Left renal pelvis (tissue), 4 donors: ENCODE measurements around the gene DNAJA4. TPM values are rescaled to one million over a fixed set of nuclear protein-coding genes. Genes with fewer than 3 reads are reported as not detected.
"Not testable (repeated sequence)": the region's sequence is repeated elsewhere in the genome, so short reads cannot be mapped to it uniquely, and the experiment has no call there.

Experiments used
- DNase-seq, 4 donors: peaks; one replicate each; pipeline ENCODE4 v3.0.0-alpha.2; 2013; ENCODE audit warnings: low read depth in 4 of 4, low spot score in 3 of 4
- polyA plus RNA-seq, 4 donors: library from polyadenylated mRNA; unstranded; fragments of 120-200 nt; gene quantifications; one replicate each; pipeline ENCODE4 v1.2.1, GENCODE V29; 2013; ENCODE audit not compliant: insufficient read length in 4 of 4

DNAJA4 gene
- polyA plus RNA-seq, 4 donors = 21.2 to 28.4 (median 25.4) TPM

DNA sequence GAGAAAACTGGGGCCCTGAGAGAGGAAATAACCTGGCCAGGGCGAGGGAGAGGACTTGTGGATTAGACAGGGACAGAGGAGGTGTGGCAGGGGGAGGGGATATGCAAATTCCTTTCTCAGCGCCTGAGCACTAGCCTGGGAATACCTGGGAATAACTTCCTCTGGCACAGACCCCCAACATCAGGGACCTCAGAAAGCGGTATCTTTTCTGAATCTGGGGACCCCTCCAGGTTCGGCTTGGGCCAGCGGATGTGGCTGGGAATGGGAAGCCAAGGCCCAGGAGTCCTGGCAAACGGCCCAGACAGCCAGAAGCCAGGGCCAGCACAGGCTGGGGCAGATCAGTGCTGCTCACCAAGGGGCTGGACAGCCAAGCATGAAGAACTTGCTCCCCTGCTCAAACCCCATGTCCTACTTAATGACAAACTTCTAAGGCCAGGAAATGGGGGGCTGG is 20.8 kb upstream of the DNAJA4 start:
- no peak for DNase-seq

DNA sequence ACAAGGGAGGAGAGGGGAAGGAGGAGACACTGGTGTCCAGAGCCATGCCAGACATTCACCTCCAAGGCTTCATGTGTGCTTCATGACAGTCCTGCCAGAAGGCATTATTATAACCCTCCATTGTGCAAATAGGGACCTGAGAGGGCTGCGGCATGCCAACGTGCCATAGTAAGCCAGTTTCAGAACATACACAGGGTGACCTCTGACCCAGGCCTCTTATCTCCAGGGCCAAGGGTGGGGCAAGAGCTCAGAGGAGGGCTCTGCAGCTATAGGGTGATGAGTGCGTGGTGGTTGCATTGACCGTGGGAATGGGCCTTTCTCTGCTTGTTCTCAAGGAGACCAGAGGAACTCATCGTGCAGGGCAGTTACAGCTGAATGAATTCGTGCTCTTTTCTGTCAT is 20.3 kb upstream of the DNAJA4 start:
- no peak for DNase-seq

DNA sequence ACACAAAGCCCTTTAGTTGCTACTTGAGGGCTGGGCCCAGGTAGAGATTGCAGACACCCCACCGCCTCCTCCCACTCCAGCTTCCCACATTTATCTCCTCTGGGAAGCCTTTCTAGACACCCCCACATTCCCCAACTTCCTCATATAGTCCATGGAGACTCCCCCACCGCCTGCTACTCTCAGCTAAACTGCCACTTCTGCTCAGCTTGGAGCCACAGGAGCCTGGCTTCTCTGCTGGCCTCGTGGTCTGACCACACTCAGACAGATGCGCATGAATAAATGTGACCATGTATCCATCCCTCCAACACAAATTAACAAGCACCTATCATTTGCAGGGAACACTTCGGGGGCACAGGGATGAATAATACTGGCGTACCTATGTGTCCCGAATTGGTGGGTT is 19.5 kb upstream of the DNAJA4 start:
- DNase-seq = no peak

DNA sequence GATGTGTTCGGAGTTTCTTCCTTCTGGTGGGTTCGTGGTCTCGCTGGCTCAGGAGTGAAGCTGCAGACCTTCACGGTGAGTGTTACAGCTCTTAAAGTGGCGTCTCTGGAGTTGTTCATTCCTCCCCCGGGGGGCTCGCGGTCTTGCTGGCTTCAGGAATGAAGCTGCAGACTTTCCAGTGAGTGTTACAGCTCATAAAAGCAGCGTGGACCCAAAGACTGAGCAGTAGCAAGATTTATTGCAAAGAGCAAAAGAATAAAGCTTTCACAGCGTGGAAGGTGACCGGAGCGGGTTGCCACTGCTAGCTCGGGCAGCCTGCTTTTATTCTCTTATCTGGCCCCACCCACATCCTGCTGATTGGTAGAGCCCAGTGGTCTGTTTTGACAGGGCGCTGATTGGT is 19.0 kb upstream of the DNAJA4 start:
- not testable (repeated sequence) for DNase-seq

DNA sequence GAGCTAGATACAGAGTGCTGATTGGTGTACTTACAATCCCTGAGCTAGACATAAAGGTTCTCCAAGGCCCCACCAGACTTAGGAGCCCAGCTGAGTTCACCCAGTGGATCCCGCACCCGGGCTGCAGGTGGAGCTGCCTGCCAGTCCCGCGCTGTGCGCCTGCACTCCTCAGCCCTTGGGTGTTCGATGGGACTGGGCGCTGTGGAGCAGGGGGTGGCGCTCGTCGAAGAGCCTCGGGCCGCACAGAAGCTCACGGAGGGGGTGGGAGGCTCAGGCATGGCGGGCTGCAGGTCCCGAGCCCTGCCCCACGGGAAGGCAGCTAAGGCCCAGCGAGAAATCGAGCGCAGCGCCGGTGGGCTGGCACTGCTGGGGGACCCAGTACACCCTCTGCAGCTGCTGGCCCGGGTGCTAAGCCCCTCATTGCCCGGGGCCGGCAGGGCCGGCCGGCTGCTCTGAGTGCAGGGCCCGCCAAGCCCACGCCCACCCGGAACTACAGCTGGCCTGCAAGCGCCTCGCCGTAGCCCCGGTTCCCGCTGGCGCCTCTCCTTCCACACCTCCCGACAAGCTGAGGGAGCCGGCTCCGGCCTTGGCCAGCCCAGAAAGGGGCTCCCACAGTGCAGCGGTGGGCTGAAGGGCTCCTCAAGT is 18.3 kb upstream of the DNAJA4 start:
- DNase-seq = not testable (repeated sequence)

DNA sequence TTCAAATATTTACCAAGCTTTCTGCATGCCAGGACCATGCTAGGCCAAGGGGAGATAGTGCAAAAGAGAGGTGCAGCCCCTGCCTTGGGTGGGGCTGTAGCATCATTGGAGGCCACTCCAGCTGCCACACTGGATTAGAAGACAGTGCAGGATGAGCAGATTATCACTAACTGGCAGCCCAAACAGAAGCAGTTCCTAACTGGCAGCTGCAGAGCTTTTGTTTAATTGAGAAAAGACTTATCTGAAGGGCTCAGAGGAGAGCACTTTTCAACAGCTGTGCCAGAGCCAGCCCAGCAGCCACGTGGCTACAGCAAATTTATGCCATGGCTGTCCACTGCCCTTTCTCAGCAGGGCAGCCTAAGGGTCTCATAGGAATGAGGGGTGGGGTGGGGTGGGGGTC is 16.5 kb upstream of the DNAJA4 start:
- DNase-seq = no peak

DNA sequence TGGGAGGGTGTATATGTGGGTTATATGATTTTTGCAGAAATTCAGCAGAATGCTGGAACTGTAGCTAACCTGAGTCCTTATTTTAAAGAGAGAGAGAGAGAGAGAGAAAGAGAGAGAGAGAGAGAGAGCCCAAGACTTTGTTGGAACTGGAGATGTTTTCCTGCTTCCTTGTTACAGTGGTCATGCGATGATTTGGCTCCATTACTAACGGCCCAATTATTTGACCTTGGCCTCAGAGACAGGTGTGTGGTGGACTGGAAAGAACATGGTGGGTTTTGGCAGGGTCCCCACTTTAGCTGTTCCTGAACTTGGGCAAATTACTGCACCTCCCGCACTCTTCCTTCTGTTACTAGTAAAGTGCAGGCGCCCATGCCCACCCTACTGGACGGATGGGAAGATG is 15.2 kb upstream of the DNAJA4 start:
- DNase-seq = no peak

DNA sequence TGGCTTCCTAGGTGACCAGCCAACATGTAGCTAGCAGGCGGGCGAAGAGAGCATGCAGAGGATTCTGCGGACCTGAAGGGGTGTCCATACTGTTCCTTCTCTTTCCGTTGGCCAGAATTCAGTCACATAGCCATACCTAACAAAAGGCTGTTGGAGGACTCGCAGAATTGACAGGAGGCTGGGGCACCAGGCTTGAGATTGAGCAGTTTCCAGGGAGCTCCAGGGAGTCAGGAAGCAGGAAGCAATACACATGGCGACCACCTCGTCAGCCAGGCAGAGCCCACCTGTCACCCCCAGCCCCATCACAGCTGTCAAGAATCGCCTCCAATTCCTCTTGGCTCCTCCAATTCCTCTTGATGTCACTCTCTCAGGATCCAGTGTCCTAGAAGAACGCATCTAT is 13.2 kb upstream of the DNAJA4 start:
- DNase-seq = no peak

DNA sequence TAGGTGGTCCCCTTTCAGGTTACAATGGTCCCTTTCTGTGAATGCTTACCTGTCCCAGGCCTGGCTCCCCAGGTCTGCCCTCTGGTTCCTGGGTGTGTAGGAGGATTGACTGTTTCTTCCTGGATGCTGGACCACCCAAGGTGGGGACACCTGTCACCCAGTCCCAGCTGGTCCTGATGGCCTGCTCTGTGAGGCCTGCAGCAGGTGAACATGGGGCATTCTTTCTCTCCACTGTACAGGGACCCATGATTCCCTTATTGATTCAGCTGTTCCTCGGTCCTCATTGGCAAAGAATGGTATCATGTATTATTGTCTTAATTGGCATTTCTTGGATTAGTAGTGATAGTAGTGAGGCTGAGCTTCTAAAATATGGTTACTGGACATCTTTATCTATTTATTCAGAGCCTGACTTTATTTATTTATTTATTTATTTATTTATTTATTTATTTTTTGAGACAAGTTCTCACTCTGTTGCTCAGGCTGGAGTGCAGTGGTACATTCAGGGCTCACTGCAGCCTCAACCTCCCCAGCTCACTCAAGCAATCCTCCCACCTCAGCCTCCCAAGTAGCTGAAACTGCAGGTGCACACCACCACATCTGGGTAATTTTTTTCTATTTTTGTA is 8.8 kb upstream of the DNAJA4 start:
- DNase-seq = no peak

DNA sequence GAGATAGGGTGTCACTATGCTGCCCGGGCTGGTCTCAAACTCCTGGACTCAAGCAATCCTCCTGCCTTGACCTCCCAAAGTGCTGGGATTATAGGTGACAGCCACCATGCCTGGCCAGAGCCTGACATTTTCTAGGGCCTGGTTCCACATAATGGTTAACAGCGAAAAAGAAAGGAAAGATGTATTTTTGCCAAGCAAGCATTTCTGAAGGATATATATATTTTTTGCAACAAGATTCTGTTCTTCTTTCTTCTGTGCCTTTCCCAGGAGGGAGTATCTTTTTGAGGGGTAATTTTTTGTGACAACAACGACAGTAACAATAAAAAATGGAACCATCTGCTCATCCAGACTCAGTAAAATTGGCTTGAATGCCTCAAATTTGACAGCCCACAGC is 8.3 kb upstream of the DNAJA4 start:
- DNase-seq = no peak

DNA sequence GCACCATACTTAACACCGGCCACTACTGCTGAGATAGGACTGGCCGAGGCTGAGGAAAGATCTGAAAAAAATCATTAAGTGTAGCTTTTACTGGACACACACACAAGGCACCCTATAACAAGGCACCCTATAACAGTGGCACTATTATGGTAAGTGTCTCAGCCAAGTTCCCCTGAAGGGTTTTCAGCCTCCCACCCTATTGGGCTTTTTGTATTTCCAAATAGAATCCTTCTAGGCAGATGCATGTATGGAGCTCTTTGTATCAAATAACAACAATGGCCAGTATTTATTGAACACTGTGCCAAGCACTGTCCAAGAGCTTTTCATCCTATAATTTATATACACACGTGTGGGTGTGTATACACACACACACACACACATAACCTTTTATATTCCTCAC is 6.7 kb upstream of the DNAJA4 start:
- DNase-seq = no peak

DNA sequence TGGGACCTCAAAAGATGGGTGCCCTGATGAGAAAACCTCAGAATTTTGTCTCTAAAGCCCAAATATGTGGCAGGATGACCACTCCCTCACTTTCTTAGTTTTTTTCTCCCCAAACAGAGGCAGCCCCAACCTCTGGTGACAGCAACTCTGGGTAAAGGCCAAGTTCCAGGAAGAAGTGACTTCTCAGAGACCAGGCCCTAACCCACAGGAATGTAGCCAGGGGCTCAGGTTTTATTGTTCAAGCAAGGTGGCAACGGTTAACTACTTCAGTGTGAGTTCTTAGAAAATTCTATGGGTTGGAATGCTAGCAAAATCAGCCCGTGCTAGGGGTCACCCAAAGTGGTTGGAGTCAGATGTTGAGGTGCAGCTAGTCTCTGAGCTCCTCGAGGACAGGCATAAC is 5.1 kb upstream of the DNAJA4 start:
- no peak for DNase-seq

DNA sequence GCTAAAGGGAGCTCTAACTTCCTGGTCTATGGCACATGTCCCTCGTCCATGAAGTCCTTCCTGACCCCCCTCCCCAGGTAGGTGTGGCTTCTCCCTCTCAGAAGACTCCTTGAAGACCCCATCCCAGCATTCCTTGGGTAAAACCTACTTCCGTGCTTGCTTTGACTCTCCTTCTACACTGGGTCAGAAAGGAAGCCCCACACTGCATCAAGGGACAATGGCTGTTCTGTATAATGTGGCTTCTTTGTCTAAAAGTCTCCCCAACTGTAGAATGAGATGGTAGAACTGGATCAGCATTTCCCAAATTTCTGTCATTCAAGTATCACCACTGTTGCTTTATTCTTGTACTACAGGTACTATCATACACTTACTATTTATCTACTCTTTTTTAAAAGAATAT is 3.9 kb upstream of the DNAJA4 start:
- no peak for DNase-seq

DNA sequence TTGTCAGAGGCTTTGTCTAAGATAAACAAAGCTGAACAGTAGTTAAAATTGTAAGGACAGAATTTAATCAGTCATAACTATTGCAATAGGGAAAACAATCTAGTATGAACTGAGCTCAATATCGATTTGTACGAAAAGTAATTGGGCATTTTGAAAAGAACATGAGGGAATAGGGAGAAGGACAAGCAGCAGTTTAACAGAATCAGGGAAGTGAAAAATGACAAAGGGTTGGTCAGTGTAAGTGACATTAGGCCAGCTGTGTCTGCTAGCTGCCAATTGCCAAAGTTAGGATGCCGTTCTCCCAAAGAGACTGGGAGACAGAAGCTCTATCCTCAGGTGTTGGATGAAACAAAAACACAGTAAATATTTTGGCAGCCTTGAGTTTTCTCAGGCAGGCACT is 3.3 kb upstream of the DNAJA4 start:
- no peak for DNase-seq

DNA sequence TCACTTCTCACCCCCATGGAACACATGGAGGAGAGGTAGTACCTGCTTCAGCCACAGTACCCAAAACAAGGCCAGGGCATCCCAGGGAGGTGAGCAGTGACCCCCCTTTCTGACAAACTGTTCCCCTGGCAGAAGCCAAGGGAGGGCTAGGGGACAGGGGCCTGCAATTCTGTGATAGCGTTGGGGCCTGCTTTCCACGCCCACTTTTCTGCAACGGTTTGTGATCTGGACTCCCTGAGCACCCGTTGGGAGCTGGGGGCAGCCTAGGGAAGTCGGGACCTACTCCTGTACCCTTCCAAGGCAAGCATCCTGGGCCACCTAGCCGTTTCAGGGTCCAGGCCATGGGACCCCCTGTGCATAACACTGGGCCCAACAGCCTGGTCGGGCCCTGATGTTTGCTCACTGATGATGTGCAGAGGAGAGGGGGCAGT is 996 bp upstream of the DNAJA4 start:
- no peak for DNase-seq

DNA sequence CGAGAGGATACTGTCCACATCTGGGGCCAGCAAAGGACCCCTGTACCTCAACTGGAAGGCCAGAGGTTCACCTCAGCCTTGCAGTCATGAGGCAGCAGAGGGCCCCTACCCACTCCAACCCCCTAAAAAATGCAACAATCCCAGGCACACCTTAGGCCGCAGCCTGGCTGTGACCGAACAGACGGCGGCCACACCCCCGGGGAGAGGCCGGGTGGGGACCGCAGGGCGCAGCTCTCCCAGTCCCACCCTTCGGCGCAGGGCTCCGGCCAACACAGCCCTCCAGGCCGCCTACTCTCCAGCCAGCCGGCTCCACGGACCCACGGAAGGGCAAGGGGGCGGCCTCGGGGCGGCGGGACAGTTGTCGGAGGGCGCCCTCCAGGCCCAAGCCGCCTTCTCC is 457 bp upstream of the DNAJA4 start:
- no peak for DNase-seq

DNA sequence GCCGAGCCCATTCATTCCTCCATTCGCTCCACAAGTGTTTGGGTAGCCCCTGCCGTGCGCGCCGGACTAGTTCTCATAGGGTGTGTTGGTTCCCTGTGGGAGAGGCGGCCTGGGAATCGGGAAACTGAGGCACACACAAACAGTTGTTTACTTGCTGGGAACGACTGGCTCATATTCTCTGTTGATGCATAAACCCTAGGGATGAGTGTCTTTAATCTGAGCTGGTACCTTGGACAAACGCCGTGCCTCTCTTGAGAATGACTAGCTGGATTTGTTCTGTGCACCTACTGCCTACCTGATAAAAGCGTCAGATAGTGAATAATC is 737 bp downstream of the DNAJA4 start:
- no peak for DNase-seq

DNA sequence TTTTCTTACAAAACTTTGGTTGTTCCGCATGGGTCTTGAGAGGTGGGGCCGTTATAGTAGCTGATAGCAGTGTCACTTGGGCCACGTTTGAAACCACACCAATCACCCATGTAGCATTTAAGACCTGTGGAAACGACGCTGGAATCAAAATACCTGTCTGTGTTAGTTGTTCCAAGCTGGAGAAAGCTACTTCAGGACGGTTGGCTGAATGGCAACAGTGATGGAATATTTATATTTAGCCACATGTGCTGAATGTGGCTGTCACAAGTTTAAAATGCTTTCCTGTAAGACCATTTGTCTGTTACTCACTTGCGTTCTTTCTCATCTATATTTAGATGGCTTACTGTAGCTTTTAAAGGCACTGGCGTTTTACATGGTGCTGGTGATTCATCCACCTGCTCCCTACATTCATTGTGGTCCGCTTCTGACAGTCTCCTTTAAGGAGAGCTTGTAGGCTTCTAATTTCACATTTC is 1.4 kb downstream of the DNAJA4 start:
- no peak for DNase-seq

DNA sequence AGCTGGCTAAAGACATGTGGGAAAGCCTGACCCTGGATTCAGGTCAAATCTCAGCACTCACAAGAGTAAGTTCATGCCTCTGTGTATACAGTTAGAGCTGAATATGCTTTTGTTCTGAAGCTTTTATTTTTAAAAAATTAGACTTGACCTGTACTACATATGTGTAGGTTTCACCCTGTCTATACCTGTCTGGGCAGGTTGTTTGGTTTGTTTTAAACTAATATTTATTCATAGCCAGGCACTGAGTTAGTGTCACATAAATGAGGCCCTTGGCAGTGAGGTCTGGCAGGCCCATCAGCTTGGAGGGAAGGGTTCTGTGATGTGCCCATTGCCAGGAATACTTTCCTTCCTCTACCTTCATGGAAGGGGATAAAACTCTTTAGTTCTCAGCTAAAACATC is 1.9 kb downstream of the DNAJA4 start:
- DNase-seq = no peak

DNA sequence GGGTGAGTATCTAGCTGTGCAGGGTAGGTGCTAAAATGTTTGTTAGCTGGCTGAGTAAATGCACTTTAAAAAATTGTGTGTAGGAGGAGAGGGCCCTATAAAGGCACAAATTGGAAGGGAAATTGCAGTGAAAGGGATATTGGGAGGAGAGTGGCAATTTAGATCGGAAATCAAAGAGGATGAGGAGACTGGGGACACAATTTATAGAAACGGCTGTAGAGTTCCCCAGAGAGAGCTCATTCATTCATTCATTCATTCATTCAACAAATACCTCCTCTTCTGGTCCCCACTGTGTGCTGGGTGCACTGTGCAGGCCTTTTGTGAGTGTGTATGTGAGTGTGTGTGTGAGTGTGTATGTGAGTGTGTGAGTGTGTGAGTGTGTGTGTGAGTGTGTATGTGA is 2.4 kb downstream of the DNAJA4 start:
- DNase-seq = no peak

DNA sequence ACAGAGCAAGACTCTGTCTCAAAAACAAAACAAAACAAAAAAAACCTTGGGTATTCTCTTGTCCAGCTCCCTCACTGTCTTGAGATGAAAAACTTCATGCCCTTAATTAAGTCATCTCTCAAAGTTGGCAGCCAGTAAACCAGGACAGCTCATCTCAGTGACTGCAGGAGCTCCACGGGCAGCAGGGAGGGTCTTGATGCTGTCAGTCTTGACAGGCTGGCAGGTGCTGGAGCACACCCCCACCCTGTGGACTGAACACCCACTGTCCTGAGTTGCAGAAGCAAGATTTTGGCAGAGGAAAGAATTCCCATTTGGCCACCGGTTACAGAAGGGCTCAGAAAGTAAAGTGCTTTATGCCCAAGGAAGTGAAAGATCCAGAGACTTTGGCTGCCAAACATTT is 8.0 kb downstream of the DNAJA4 start:
- DNase-seq = no peak

DNA sequence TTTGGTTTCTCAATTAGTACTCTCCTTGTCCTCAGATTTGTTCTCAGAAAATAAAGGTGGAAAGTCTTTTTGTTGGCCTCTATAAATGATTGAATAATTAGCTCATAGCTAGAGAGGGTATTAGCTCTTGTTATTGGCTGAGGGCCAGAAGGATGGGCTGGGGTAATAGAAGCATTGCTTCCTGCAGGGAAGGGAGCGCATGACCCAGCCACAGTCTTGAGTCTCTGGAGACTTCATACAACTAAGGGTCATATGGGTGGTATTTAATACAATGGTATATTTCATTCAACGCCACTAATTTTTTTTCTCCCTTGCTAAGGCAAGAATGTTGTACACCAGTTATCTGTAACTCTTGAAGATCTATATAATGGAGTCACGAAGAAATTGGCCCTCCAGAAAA is 8.4 kb downstream of the DNAJA4 start:
- no peak for DNase-seq

DNA sequence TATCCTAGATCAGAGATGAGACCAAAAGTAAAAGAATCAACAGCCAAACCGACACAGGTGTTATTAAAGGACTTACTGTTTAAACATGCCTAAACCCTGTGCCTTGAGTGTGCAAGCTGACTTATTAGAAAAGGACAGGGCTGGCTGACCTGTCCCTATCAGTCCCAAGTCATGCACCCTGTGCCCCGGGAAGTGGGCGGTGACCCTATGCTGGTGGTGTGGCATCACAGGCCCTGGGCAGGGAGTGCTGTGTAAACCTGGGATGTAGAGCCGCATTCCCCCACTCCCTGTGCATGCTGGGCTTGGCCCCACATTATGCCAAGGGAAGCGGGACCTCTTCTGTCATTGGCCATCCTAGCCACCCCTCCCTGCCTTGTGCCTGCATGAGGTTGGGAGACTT is 10.6 kb downstream of the DNAJA4 start:
- DNase-seq = no peak
